IPS DF 4.7 (cell line): Measurements from ENCODE around the gene SLX9.

Experiments used
- DNase-seq: peaks from one replicate; pipeline ENCODE4 v3.0.0-alpha.2; 2013; ENCODE audit warnings: low spot score; ENCODE audit errors: extremely low read depth

Gene SLX9

GRCh38 chr21:44958471-44959191, 18.8 kb downstream of the SLX9 start:
- DNase-seq: no peak

GRCh38 chr21:44959376-44960091, 19.7 kb downstream of the SLX9 start:
- no peak for DNase-seq

- no peak for DNase-seq
These were observed 20.6 kb downstream of the SLX9 start for GRCh38 chr21:44960141-44961092.

GRCh38 chr21:44962403-44962966, 22.7 kb downstream of the SLX9 start:
- no peak for DNase-seq

- DNase-seq: no peak
These were observed 24.6 kb downstream of the SLX9 start for GRCh38 chr21:44964381-44964780.

GRCh38 chr21:44965251-44966022, 25.6 kb downstream of the SLX9 start:
- DNase-seq: no peak

- DNase-seq: no peak
These were observed 26.6 kb downstream of the SLX9 start for GRCh38 chr21:44966135-44967081.

GRCh38 chr21:44967082-44968047, 27.5 kb downstream of the SLX9 start:
- DNase-seq: no peak

- no peak for DNase-seq
These were observed 29.3 kb downstream of the SLX9 start for GRCh38 chr21:44969066-44969670.

- no peak for DNase-seq
These were observed 30.3 kb downstream of the SLX9 start for GRCh38 chr21:44969931-44970755.

- no peak for DNase-seq
These were observed 31.2 kb downstream of the SLX9 start for GRCh38 chr21:44970766-44971671.

- no peak for DNase-seq
These were observed 31.8 kb downstream of the SLX9 start for GRCh38 chr21:44971672-44971995.

- DNase-seq: no peak
These were observed 32.5 kb downstream of the SLX9 start for GRCh38 chr21:44972301-44972814.

- DNase-seq: no peak
These were observed 33.0 kb downstream of the SLX9 start for GRCh38 chr21:44972821-44973220.

- DNase-seq: no peak
These were observed 33.8 kb downstream of the SLX9 start for GRCh38 chr21:44973598-44973997.

GRCh38 chr21:44974676-44975075, 34.8 kb downstream of the SLX9 start:
- no peak for DNase-seq
